Measurements from ENCODE around the gene DPYD.

Gene DPYD

GRCh38 chr1:97094247-97094972, 826.4 kb downstream of the DPYD start:
- H3K9me2 ChIP-seq (replicated peaks; ENCODE audit: insufficient read depth, low read length), result no peaks in the 10 kb centered on the region
- H2AFZ ChIP-seq (ENCODE audit: low read length), result no peak overlapping the region
- no peaks in the 10 kb centered on the region for H3K36me3 ChIP-seq (replicated peaks; ENCODE audit: insufficient read depth, low read length)
- H3K4me1 ChIP-seq (ENCODE audit: low read length), result 0 out of 2 replicates have a peak, but pooled peaks cover 2% of the 10 kb centered on the region
- no peak for DNase-seq
- no peaks in the 10 kb centered on the region for H3F3A ChIP-seq (ENCODE audit: insufficient read depth, low read length)
- H3K4me3 ChIP-seq (ENCODE audit: low read length), result no peak overlapping the region
- no peak overlapping the region for H3K9ac ChIP-seq (ENCODE audit: low read length)
- no peaks in the 10 kb centered on the region for H3K9me3 ChIP-seq (replicated peaks; ENCODE audit: insufficient read depth, low read length)
- H3K4me2 ChIP-seq (ENCODE audit: low read depth, low read length), result no peak overlapping the region
- no peaks in the 10 kb centered on the region for H3K79me2 ChIP-seq (ENCODE audit: low read length)
- H3K27me3 ChIP-seq (replicated peaks; ENCODE audit: insufficient read depth, low read length), result no peaks in the 10 kb centered on the region
- no peaks in the 10 kb centered on the region for H4K20me1 ChIP-seq (ENCODE audit: insufficient read depth, low read length)
- H3K27ac ChIP-seq (ENCODE audit: low read length), result no peak overlapping the region
- TF ChIP-seq EZH2 (optimal IDR thresholded peaks at IDR 0.05; ENCODE audit: low read depth, low read length) (no peak), EZH2phosphoT487 (IDR thresholded peaks at IDR 0.05; ENCODE audit: low read length) (no peak), CTCF (IDR thresholded peaks at IDR 0.05; ENCODE audit: low read length) (no peak)

- Histone ChIP-seq H3K4me1 (ENCODE audit: low read length) (0 out of 2 replicates have a peak, but pooled peaks cover 3% of the 10 kb centered on the region), H3K79me2 (ENCODE audit: low read length) (no peaks in the 10 kb centered on the region), H3F3A (ENCODE audit: insufficient read depth, low read length) (no peaks in the 10 kb centered on the region), H3K36me3 (replicated peaks; ENCODE audit: insufficient read depth, low read length) (no peaks in the 10 kb centered on the region), H3K27me3 (replicated peaks; ENCODE audit: insufficient read depth, low read length) (no peaks in the 10 kb centered on the region), H4K20me1 (ENCODE audit: insufficient read depth, low read length) (no peaks in the 10 kb centered on the region), H3K4me2 (ENCODE audit: low read depth, low read length) (no peak overlapping the region), H3K4me3 (ENCODE audit: low read length) (no peak overlapping the region), H2AFZ (ENCODE audit: low read length) (no peak overlapping the region), H3K27ac (ENCODE audit: low read length) (no peak overlapping the region), H3K9me2 (replicated peaks; ENCODE audit: insufficient read depth, low read length) (no peaks in the 10 kb centered on the region), H3K9me3 (replicated peaks; ENCODE audit: insufficient read depth, low read length) (no peaks in the 10 kb centered on the region), H3K9ac (ENCODE audit: low read length) (no peak overlapping the region)
- DNase-seq, result no peak
- TF ChIP-seq EZH2 (optimal IDR thresholded peaks at IDR 0.05; ENCODE audit: low read depth, low read length) (no peak), EZH2phosphoT487 (IDR thresholded peaks at IDR 0.05; ENCODE audit: low read length) (no peak), CTCF (IDR thresholded peaks at IDR 0.05; ENCODE audit: low read length) (no peak)
Observed at GRCh38 chr1:97093741-97094140, 827.1 kb downstream of the DPYD start.

- Histone ChIP-seq H3K27ac (ENCODE audit: low read length) (no peak overlapping the region), H3F3A (ENCODE audit: insufficient read depth, low read length) (no peaks in the 10 kb centered on the region), H3K79me2 (ENCODE audit: low read length) (no peaks in the 10 kb centered on the region), H3K36me3 (replicated peaks; ENCODE audit: insufficient read depth, low read length) (no peaks in the 10 kb centered on the region), H4K20me1 (ENCODE audit: insufficient read depth, low read length) (no peaks in the 10 kb centered on the region), H3K9me2 (replicated peaks; ENCODE audit: insufficient read depth, low read length) (no peaks in the 10 kb centered on the region), H3K27me3 (replicated peaks; ENCODE audit: insufficient read depth, low read length) (no peaks in the 10 kb centered on the region), H3K4me1 (ENCODE audit: low read length) (0 out of 2 replicates have a peak, but pooled peaks cover 6% of the 10 kb centered on the region), H3K4me2 (ENCODE audit: low read depth, low read length) (no peak overlapping the region), H3K9ac (ENCODE audit: low read length) (no peak overlapping the region), H3K9me3 (replicated peaks; ENCODE audit: insufficient read depth, low read length) (no peaks in the 10 kb centered on the region), H3K4me3 (ENCODE audit: low read length) (no peak overlapping the region), H2AFZ (ENCODE audit: low read length) (no peak overlapping the region)
- no peak for TF ChIP-seq EZH2phosphoT487 (IDR thresholded peaks at IDR 0.05; ENCODE audit: low read length)
- TF ChIP-seq EZH2 (optimal IDR thresholded peaks at IDR 0.05; ENCODE audit: low read depth, low read length), result no peak
- TF ChIP-seq CTCF (IDR thresholded peaks at IDR 0.05; ENCODE audit: low read length), result no peak
- no peak for DNase-seq
Observed at GRCh38 chr1:97092824-97093223, 828.0 kb downstream of the DPYD start.
